Stimulated activated CD4-positive, alpha-beta T cell treated with anti-CD3 and anti-CD28 coated beads, TNF-alpha, amount 100 ng/mL, for 4 hours (primary cell): ENCODE results near the gene ZDHHC11.
"Not testable (repeated sequence)": the region's sequence is repeated elsewhere in the genome, so short reads cannot be mapped to it uniquely, and the experiment has no call there.

Experiments
- DNase-seq, 3 experiments: peaks; one replicate each; pipeline ENCODE4 v3.0.0-alpha.2; 2020; ENCODE audit warnings: low read depth in 3 of 3

ZDHHC11 gene

DNA sequence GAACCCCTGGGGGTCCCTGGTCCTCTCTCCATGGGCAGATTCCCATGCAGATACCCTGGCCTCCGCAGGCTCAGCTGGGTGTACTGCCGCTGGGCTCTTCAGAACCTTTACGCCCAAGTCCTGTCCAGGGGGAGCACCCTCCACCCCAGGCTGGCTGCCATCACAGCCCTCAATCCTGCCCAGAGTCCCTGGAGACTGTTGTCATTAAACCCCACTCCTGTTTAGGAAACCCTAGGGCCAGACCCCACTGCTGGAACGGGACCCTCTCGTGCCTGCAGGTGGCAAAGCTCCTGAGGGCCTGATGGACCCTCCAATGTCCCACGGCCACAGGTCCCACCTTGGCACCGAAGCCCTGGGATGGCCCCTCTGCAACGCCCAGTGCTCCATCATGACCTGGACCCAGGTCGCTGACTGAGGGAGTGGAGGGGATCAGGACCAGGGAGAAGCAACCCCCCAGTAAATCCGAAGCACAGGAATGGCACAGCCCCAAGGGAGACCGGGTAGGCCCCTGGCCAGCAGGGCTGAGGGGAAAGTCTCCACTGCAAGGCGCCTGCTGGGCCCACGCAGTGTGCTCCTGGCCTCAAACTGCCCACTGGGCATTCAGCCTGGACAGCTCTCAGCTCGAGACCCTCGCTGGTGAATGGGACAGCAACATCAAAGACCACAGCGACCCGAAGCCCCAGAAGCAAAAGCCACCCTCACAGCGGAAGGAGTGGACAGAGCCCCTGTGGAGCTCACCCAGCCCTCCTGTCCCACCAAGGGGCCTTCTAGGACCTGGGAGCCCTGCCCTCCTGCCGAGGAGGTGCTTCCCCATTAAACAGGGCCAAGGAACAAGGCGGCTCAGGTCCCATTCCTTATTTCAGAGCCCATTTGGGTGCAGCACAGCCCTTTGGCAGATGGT, 74.6 kb downstream of the ZDHHC11 start:
- DNase-seq, result no peak

DNA sequence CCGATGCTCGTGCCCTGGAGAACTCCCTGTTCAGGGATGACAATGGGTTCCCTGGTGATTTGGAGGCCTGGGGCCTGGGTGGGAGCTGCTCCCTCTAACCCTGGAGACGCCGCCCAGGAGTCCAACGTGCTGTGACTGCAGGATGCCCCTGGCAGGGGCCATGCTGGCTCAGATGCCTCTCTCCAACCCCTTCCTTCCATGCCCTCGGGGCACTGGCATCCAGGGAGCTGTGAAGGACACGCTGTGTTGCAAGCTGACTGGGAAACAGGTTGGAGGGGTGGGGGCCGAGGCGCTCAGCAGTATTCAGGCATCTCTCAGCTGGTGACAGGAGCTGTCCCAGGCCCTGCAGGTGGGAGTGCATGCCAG, 75.2 kb downstream of the ZDHHC11 start:
- not testable (repeated sequence) for DNase-seq

DNA sequence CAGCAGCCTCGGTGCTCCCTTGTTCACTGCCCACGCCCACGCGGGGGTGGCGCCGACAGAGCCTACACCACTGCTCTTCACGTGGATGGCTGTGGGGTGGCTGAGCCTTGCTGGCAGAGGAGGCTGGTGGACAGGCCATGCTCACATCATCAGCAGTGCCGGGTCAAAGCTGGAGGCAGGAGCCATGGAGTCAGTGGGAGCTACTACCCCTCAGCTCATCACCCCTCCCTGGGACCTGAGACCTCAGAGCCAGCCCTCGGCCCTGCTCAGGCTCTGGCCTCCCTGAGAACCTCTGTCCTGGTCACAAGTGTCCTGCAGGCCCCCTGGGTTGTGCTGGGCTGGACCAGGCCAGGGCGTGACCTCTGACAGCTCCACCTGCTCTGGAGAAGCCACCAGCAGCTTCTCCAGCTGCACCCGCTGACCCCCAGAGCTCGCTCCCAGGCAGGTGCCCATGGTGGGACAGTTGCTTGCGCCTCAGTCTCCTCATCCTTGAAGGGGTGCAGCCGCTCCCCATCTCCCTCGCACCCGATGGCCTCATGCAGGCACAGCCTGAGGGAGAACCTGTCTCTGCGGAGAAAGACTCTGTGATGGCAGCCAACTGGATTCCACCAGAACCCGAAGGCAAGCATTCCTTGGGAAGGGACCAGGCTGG, 75.8 kb downstream of the ZDHHC11 start:
- DNase-seq, result not testable (repeated sequence)

DNA sequence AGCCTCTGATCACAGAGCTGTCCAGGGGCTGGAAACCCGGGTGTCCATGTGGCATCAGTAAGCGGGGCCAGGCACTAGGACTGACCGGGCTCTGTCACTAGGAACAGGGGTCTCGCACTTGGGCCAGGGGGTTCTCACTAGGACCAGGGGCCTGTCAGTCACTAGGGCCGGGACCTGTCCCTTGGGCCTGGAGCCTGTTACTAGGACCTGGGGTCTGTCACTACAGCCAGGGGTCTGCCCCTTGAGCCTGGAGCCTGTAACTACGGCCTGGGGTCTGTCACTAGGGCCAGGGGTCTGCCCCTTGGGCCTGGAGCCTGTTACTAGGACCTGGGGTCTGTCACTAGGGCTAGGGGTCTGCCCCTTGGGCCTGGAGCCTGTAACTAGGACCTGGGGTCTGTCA, 76.5 kb downstream of the ZDHHC11 start:
- DNase-seq, result not testable (repeated sequence)

DNA sequence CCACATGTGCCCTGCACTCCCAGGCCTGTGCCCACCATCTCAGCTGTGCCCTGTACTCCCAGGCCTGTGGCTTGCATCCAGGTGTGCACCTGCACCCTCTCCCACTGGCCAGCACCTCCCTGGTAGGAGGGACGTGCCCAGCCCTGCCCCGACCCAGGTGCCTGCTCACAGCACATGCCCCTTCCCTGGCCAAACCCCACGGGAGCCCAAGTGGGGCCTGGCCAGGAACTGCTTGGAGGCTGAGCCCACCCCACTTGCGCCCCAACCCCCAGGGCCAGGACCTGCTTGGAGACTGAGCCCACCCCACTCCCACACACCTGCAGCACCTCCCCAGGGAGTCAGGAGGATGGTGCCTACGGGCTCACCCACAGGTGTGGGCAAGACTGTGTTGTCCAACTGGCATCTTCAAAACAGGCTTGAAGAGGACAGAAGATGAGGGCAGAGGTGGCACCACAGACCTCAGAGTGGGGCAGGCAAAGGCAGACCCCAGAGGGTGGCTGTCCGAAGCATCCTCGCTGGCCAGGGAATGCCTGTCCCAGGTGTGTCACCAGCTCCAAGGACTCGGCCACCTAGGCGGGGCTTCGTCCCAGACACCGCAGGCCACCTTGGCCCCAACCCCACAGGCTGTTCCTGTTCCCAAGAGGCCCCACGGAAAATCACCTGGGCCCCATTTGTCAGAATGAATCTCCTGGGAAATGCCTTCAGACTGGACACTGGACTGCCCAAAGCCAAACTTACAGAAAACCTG, 77.1 kb downstream of the ZDHHC11 start:
- DNase-seq, result no peak

DNA sequence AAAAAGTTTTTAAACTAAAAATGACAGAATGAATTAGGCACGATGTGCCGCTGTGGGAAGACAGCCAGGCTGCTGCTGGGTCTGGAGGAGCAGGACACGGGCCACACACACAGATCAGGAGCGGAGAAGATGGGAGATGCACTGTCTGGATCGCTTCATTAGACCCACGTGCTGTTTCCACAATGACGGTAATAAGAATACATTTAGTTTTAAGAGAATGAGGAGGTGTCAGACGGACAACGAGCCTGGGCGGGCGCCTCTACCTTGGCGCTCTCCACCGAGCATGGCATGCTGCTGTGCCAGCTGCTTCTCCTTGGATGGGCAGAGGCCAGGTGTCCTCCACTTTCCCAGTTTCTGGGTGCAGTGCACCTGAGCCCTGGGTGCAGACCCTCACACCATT, 77.9 kb downstream of the ZDHHC11 start:
- not testable (repeated sequence) for DNase-seq

DNA sequence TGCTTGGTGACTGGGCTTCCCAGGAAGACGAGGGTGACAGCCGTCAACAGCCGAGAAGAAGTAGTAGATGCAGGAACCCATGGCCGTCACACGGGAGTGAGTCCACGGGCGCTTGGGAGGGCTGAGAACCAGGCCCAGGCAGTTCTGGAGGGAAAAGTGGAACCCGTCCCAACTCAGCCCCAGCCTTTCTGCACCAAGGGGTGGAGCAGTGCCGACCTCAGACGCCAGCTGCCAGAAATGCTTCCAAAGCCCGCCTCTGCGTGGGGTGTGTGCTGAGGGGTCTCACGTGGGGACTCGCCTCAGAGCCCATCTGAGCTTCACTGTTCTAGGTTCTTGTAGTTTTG, 78.3 kb downstream of the ZDHHC11 start:
- not testable (repeated sequence) for DNase-seq

DNA sequence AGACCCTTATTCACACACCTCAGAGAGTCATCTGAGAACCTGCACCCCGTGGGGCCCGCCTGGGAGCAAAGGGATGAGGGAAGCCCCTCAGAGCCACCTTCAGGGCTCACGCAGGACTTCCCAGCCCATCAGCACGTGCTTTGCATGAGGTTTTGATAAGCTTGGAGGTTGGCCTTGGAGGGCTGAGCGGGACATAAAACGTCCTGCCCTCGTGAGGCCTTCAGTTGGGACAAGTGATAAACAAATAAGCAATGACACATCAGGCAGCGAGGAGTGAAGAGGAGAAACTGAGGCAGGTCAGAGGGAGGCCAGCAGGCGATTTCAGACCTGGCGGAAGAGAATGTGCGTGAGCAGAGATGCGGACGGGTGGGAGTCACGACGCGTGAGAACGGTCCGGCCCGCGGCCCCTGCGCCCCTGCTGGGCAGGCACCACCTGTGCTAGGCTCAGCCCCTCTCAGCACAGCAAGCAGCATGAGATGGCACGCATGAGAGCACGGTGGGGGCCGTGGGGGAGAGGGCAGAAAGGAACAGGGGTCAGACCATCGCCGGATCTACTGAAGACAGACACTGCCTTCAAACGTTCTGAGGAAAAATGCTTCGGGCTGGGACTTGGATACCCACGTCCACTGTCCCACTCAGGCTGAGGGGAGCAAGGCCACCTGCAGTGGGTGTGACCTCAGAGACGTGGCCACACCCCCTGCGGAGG, 78.8 kb downstream of the ZDHHC11 start:
- DNase-seq, result not testable (repeated sequence)

DNA sequence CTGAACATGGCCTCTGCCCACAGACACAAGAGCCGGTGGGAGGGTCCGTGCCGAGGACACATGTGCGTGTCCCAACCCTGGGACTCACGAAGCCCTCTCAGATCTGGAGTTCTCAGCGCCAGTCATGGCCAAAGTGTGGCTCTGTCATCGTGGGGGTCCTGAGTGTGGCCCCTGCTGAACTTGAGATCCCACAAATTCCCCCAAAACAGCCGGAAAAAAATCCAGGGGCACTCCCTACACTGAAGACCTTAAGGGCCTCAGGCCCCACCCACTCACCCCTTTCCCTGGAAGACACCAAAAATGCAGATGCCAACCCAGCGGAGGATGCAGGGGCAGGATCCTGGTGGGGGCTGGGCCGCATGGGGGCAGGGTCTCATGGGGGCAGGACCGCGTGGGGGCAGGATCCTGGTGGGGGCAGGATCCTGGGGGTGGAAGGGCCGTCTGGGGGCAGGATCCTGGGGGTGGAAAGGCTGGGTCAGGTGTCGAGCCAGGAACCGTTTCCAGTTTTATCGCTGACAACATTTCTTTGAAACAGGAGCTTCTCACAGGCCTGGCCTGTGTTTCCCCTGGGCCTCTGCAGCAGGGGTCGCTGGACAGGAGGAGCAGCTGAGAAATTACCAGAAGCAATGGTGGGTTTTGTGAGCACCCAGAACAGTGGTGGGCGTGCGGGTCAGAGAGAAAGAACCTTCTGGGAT, 79.6 kb downstream of the ZDHHC11 start:
- DNase-seq, result not testable (repeated sequence)

DNA sequence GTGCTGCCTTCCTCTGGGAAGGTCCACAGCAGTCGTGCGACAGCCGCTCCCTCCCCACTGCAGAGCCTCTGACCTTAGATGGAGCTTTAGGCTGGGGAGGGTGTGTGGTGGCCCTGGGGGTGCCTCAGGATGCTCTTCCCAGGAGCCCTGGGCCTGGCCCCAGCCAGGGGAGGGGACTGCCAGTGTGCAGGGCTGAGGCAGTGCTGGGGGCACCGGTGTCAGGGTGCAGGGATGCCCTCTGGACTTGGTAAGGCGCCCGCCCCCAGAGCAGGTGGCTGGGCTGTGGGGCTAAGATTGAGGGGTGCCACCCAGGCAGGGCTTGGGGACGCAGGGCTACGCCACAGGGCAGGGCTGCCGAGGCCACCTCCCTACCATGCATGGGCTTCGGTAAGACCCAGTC, 80.2 kb downstream of the ZDHHC11 start:
- DNase-seq, result not testable (repeated sequence)

DNA sequence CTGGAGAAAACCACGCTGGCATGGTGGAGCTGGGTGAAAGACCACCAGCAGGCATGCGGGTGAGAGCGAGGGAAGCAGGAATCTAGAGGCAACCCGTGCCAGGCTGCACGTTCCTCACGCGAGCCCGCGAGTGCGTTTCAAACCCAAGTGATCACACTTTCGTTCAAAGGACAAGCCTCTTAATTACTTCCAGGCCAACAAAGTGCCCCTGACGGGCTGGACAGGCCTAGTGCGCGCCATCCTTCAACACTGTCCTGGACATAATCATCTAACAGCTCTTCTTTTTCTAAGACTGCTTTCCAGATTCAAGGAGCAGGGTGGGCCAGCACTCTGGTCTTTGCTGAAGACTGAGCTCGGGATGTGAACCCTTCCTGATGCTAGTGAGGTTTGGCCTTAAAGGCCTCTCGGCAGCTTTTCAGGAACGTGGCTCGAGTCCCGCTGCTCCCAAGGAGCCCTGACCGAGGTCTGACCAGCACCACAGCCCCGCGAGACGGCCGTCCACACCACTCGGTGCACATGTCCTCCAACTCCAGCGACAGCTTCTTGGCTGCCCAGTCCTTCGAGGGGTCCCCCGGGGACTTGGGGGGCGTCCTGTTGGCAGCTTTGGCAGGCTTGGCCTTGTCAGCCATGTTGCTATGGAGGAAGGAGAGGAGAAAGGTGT, 81.2 kb downstream of the ZDHHC11 start:
- DNase-seq, result not testable (repeated sequence)

DNA sequence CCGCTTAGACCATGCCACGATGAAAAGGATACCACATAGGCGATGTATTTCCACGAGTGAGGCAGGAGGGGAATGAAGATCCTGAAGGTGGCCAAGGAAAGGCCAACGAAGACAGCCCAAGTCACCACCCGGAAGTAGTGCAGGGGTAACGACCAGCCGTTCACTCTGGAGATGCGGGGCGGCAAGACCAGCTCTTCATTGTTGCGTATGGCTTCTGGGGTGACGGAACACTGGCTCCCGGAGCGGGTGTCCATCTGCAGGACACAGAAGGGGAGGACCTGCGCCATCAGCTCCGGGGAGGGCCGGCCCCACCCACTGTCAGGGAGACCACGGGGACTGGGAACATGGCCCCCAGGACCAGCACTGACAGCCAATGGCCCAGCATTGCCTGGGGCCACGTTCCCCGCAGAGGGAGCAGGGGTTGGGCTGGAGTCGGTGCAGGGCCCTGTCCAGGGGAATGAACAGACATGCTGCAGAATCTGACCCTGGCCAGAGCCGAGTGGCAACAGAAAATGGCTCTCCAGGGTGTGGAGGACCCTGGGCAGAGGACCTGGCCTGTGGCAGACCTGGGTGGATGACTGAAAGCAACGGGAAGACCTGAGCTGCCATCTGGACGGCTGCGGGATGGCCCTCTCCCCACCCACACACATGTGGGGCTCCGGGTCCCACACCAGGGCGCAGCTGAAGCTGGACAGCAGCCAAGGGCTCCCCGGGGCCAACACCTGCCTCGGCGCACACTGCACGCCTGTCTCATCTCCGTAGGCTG, 83.9 kb downstream of the ZDHHC11 start:
- DNase-seq, result no peak

DNA sequence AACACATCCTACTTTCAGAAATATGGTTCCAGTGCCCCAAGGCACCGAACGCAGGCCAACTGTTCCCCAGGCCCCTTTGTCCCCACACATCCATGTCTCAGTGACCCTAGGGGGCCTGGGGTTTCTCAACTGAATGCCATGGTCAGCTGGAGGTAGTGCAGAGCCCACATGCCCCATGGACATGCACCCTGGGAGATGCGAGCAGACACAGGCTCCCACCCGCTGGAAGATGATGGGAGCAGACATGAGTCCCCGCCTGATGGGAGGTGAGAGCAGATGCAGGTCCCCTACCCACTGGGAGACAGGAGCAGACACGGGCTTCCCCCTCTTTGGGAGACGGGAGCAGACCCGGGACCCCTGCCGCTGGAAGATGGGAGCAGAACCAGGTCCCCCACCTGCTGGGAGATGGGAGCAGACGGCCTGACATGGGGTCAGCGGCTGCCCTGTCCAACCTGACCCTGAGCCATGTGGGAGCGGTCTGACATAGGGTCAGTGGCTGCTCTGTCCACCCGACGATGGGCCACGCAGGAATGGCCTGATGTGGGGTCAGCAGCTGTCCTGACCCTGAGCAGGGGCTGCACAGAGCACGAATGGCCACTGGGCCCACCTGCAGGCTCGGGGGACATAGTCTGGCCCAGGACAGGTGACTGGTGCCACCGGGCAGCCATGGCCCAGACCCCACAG, 84.7 kb downstream of the ZDHHC11 start:
- DNase-seq, result no peak

DNA sequence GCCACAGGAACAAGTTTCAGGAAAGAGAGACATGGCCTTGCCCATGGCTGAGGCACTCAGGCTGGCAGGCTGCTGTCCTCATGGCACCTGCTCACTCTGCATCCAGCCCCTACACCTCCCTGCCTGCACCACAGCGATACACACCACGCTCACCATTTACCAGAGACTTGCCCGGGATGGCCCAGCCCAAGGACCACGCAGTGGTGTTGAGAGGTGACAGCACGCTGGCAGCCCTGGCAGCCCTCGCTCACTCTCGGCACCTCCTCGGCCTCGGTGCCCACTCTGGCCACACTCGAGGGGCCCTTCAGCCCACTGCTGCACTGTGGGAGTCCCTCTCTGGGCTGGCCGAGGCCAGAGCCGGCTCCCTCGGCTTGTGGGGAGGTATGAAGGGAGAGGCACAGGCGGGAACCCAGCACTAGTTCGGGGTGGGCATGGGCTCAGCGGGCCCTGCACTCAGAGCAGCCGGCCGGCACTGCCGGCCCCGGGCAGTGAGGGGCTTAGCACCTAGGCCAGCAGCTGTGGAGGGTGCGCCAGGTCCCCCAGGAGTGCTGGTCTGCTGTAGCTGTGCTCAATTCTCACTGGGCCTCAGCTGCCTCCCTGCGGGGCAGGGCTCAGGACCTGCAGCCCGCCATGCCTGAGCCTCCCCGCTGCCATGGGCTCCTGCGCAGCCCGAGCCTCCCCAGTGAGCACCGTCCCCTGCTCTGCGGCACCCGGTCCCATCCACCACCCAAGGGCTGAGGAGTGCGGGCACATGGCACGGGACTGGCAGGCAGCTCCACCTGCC, 86.6 kb downstream of the ZDHHC11 start:
- no peak for DNase-seq

DNA sequence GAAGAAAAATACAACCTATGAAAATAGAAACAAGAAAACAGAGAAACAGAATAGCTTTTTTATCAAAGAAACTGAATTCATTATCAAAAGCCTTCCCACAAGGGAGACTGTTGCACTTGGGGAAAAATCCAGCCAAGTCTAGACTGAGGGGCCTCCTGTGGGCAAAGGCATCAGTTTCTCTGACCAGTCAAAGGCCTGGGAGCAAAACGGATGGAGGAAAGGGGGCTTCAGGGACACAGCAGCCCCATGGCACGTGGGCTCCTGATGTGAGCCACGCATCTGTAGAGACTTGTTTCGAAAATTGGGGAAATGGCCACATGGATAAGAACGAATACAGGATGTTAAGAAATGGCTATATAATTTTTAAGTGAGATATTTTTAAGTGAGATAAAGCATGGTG, 87.4 kb downstream of the ZDHHC11 start:
- DNase-seq, result no peak

DNA sequence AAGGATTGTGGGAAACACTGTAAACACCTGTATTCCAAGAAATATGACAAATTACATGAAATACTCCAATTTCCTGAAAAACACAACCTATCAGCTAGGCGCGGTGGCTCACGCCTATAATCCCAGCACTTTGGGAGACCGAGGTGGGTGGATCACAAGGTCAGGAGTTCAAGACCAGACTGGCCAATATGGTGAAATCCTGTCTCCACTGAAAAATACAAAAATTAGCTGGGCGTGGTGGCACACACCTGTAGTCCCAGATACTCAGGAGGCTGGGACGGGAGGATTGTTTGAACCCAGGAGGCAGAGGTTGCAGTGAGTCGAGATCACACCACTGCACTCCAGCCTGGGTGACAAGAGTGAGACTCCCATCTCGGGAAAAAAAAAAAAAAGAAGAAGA, 87.8 kb downstream of the ZDHHC11 start:
- DNase-seq, result not testable (repeated sequence)

DNA sequence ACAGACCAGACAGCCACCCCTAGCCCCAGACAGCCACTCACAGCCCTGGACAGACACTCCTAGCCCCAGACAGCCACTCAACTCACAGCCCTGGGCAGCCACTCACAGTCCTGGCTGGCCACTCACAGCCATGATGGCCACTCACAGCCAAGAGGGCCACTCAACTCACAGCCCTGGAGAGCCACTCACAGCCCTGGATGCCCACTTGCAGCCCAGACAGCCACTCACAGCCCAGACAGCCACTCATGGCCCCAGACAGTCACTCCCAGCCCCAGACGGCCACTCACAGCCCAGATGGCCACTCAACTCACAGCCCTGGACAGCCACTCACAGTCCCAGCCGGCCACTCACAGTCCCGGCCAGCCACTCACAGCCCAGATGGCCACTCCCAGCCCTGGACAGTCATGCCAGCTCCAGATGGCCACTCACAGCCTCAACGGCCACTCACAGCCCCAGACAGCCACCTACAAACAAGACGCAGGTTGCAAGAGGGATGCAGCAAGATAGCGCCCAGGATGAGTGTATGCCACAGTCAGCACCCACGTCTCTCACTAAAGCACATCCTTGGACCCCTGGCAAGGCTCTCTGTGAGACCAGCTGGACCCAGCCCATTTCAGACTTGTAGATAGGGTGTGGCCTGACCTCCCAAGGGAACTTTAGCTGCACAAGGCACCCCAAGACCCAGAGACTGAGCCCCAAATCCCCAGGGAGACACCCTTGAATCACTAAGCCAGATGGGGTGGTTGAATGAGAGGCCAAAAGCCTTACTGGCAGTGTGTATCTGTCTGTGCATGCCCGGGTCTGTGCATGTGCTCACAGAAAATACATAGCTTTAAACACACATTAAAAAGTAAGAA, 88.7 kb downstream of the ZDHHC11 start:
- DNase-seq, result no peak
